Bronchial epithelial cell (primary cell): ENCODE data around the gene GIT1. TPM values are rescaled to one million over a fixed set of nuclear protein-coding genes. Genes with fewer than 3 reads are reported as not detected.

Source experiments
- DNase-seq: peaks from one replicate; pipeline ENCODE4 v3.0.0-alpha.2; 2010; ENCODE audit warnings: low read depth
- FAIRE-seq: peaks from 2 replicates; lab custom pipeline; 2011; peaks lifted over from hg19 to GRCh38; lab: Jason Lieb, UNC
- H3K27me3 ChIP-seq: 2 replicates; pipeline ENCODE4 v1.5.1; 2011; ENCODE audit warnings: low read length; ENCODE audit not compliant: control insufficient read depth, insufficient read depth
- H3K36me3 ChIP-seq: 2 replicates; pipeline ENCODE4 v1.5.1; 2011; ENCODE audit warnings: low read length; ENCODE audit not compliant: control insufficient read depth, insufficient read depth
- H3K4me3 ChIP-seq: 2 replicates; pipeline ENCODE4 v1.5.1; 2011; ENCODE audit warnings: mild to moderate bottlenecking, low read depth, low read length, control low read depth
- CTCF ChIP-seq: IDR thresholded peaks from 2 replicates; pipeline ENCODE4 v1.5.1; 2011; ENCODE audit warnings: mild to moderate bottlenecking, moderate library complexity, low read length, control low read depth, inconsistent platforms; ENCODE audit not compliant: insufficient read depth, severe bottlenecking
- total RNA-seq: library from RNA; depleted of rRNA; stranded (reverse); fragments of >200 nt; gene quantifications from 2 replicates; pipeline ENCODE4 v1.2.1, GENCODE V29; 2014

GIT1 gene
- total RNA-seq, 1 donor from 2014 or later, result 16.3 TPM

GRCh38 chr17:29611351-29612093, 22.1 kb upstream of the GIT1 start:
- Histone ChIP-seq H3K36me3 (peaks cover 2% of the 10 kb centered on the region), H3K4me3 (no peak overlapping the region), H3K27me3 (no peaks in the 10 kb centered on the region)
- TF ChIP-seq CTCF, result no peak
- DNase-seq (no peak), FAIRE-seq (no peak)

GRCh38 chr17:29610395-29610794, 20.9 kb upstream of the GIT1 start:
- FAIRE-seq, result no peak
- TF ChIP-seq CTCF, result no peak
- DNase-seq, result no peak
- no peak overlapping the region for H3K4me3 ChIP-seq
- H3K36me3 ChIP-seq, result peaks cover 2% of the 10 kb centered on the region
- no peaks in the 10 kb centered on the region for H3K27me3 ChIP-seq

- H3K36me3 ChIP-seq, result peaks cover 2% of the 10 kb centered on the region
- DNase-seq (no peak), FAIRE-seq (no peak)
- no peaks in the 10 kb centered on the region for H3K27me3 ChIP-seq
- no peak overlapping the region for H3K4me3 ChIP-seq
- no peak for TF ChIP-seq CTCF
Observed at GRCh38 chr17:29608986-29609385, 19.5 kb upstream of the GIT1 start.

- DNase-seq (no peak), FAIRE-seq (no peak)
- no peak overlapping the region for H3K4me3 ChIP-seq
- no peaks in the 10 kb centered on the region for H3K27me3 ChIP-seq
- peaks cover 2% of the 10 kb centered on the region for H3K36me3 ChIP-seq
- TF ChIP-seq CTCF, result no peak
Observed at GRCh38 chr17:29607557-29608195, 18.2 kb upstream of the GIT1 start.

- Histone ChIP-seq H3K36me3 (no peaks in the 10 kb centered on the region), H3K4me3 (no peak overlapping the region), H3K27me3 (no peaks in the 10 kb centered on the region)
- no peak for TF ChIP-seq CTCF
- FAIRE-seq (no peak), DNase-seq (no peak)
Observed at GRCh38 chr17:29603109-29603674, 13.7 kb upstream of the GIT1 start.
